Stomach (tissue), 9 donors: Measurements from ENCODE around the gene MSN. TPM values are rescaled to one million over a fixed set of nuclear protein-coding genes. Genes with fewer than 3 reads are reported as not detected.

Experiments used
- DNase-seq, 2 donors: peaks; one replicate each; pipeline versions ENCODE4 v3.0.0 to v3.0.0-alpha.2; 2013 to 2019
- H3K27ac ChIP-seq, 5 donors: fragments of 200-600 bp in 4 of 5; sonication (generic) in 4 of 5; one replicate each; pipeline ENCODE4 v1.5.1; 2013 to 2019; ENCODE audit warnings: mild to moderate bottlenecking in 1 of 5, moderate library complexity in 1 of 5
- H3K27me3 ChIP-seq, 3 donors: fragments of 200-600 bp; sonication (generic); one replicate each; pipeline ENCODE4 v1.5.1; 2017 to 2019; ENCODE audit warnings: mixed run types in 1 of 3
- H3K36me3 ChIP-seq, 4 donors: fragments of 200-600 bp; sonication (generic); 1 replicate in 3 of 4; 2 replicates in 1 of 4; pipeline ENCODE4 v1.5.1; 2016 to 2019
- H3K4me1 ChIP-seq, 4 donors: fragments of 200-600 bp; sonication (generic); one replicate each; pipeline ENCODE4 v1.5.1; 2016 to 2019
- H3K4me3 ChIP-seq, 4 donors: fragments of 200-600 bp; sonication (generic) in 3 of 4; one replicate each; pipeline ENCODE4 v1.5.1; 2016 to 2019; ENCODE audit warnings: mild to moderate bottlenecking in 1 of 4
- H3K9me3 ChIP-seq, 4 donors: fragments of 200-600 bp; sonication (generic); one replicate each; pipeline ENCODE4 v1.5.1; 2016 to 2019
- CTCF ChIP-seq, 7 experiments: fragments of 450-650 bp in 4 of 7; fragments of 200-600 bp in 3 of 7; sonication (generic) in 3 of 7; IDR thresholded peaks; one replicate each; pipeline ENCODE4 v1.5.1; 2016 to 2019; ENCODE audit warnings: antibody characterized with exemption in 7 of 7, control low read depth in 2 of 7, mild to moderate bottlenecking in 1 of 7
- EP300 ChIP-seq: sonication (generic); formaldehyde crosslinking; IDR thresholded peaks from one replicate; pipeline ENCODE4 v1.6.1; 2017; ENCODE audit warnings: antibody characterized with exemption
- POLR2A ChIP-seq, 4 donors: fragments of 450-650 bp; IDR thresholded peaks; one replicate each; pipeline ENCODE4 v1.6.1; 2016; ENCODE audit warnings: antibody characterized with exemption in 4 of 4, control low read depth in 2 of 4, mild to moderate bottlenecking in 1 of 4, moderate library complexity in 1 of 4
- POLR2AphosphoS5 ChIP-seq, 3 donors: sonication (generic); formaldehyde crosslinking; IDR thresholded peaks; one replicate each; pipeline ENCODE4 v1.6.1; 2016; ENCODE audit warnings: antibody characterized with exemption in 3 of 3
- WGBS, 5 donors: extraction: QIAGEN DNeasy Blood & Tissue Kit in 3 of 5; methylation state at CpG; one replicate each; pipeline versions ENCODE4 v1.1.5 to v1.1.7; 2013 to 2018; 5-methylcytosine and 5-hydroxymethylcytosine counted together
- intact Hi-C: fragments of 100-400 bp; cut with DNase I; formaldehyde crosslinking; loops from one replicate; pipeline ENCODE4 v1.15.1; 2023; ENCODE audit warnings: low total_unique reads
- polyA plus RNA-seq, 3 donors: library from polyadenylated mRNA; stranded (reverse); fragments of 200-250 nt; gene quantifications; one replicate each; pipeline ENCODE4 v1.2.3, GENCODE V29; 2013
- total RNA-seq, 5 donors: library from RNA; depleted of rRNA; stranded (reverse); fragments of >200 nt; gene quantifications; one replicate each; pipeline versions ENCODE4 v1.1.0 to v1.2.3, GENCODE V29; 2014 to 2016
- donor health status: healthy with polysubstance abuse.
- donor health status: Bipolar disorder and iron deficiency.
- donor health status: healthy.

The MSN gene
- total and polyA plus RNA-seq, 8 donors: 50.0 to 90.2 (median 73.1) TPM

DNA sequence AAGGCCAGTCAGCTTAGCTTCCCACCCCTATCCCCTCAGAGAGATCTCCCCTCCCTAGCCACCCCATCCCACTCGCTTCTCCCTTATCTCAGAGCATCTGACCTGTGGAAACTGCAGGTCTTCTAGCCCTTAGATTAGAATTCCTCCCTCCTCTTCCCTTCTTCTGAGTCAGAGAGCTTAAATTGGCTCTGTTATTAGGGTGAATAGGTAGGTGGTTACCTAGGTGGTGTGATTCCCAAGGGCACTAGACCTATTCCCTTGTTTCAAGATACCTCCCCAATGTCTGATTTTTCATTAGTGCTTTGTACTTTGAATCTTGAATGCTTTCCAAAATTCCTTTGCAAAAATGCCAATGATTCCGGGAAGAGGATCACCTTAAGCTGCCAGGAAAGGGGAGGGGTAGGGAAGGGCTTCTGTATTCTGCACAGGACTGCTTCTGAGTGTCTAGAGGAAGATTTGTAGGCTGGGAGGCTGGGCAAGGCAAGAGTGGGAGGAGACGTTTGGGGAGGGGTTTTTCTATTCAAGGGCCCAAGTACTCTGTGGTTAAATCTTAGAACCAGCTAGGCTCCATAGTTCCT, 24.5 kb upstream of the MSN start:
- H3K27ac ChIP-seq: peak overlapping the region in 2 of 5 donors; percentile 25 to 59
- H3K36me3 ChIP-seq: no peaks in the 10 kb centered on the region
- H3K9me3 ChIP-seq: no peaks in the 10 kb centered on the region
- H3K27me3 ChIP-seq: no peaks in the 10 kb centered on the region
- 16 to 32% (median 31%) methylated on average over 3 of the region's 3 CpGs for WGBS, 5 donors
- intact Hi-C loops: no loop called here
- no peak for DNase-seq
- TF ChIP-seq POLR2AphosphoS5 (IDR thresholded peaks at IDR 0.05): no peak
- TF ChIP-seq EP300: no peak
- TF ChIP-seq CTCF (IDR thresholded peaks at IDR 0.05): no peak
- TF ChIP-seq POLR2A (IDR thresholded peaks at IDR 0.05): no peak
- H3K4me3 ChIP-seq: no peak overlapping the region
- H3K4me1 ChIP-seq: peaks cover 0 to 27% (median 17%) of the 10 kb centered on the region in 4 donors

GRCh38 chrX:65643531-65644052, 23.9 kb upstream of the MSN start:
- Histone ChIP-seq H3K4me1 (peaks cover 0 to 27% (median 17%) of the 10 kb centered on the region in 4 donors), H3K27ac (peak overlapping the region in 4 of 5 donors; percentile 25 to 59 (median 48)), H3K36me3 (no peaks in the 10 kb centered on the region), H3K4me3 (no peak overlapping the region), H3K9me3 (no peaks in the 10 kb centered on the region), H3K27me3 (no peaks in the 10 kb centered on the region)
- intact Hi-C loops: no loop called here
- 29 to 73% (median 50%) methylated on average over 1 of the region's 1 CpG for WGBS, 5 donors
- TF ChIP-seq CTCF (IDR thresholded peaks at IDR 0.05): no peak
- no peak for TF ChIP-seq POLR2A (IDR thresholded peaks at IDR 0.05)
- TF ChIP-seq POLR2AphosphoS5 (IDR thresholded peaks at IDR 0.05): no peak
- TF ChIP-seq EP300: no peak
- no peak for DNase-seq

- intact Hi-C loops: no loop called here
- WGBS, 5 donors: 17 to 57% (median 43%) methylated on average over 1 of the region's 1 CpG
- H3K27ac ChIP-seq: peak overlapping the region in 4 of 5 donors; percentile 15 to 59 (median 52)
Measured at GRCh38 chrX:65644621-65645289, 22.7 kb upstream of the MSN start.

DNA sequence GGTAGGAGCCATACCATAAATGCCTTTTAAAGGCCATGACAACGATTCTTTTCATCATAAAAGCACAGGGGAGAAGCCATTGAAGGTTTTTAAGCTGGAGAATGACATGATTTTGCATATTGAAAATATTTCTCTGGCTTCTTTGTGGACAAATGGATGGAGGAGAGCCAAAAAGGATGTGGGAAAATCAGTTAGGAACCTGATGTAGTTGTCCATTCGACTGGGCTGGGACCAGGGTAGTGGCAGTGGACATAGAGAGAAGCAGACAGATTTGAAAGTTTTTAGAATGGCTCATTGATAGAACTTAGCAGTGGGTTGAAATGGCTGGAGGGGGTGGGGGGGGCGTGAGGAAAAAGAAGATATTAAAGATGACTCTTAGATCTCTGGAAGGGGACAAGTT, 19.7 kb upstream of the MSN start:
- no peaks in the 10 kb centered on the region for H3K27me3 ChIP-seq
- H3K4me3 ChIP-seq: no peak overlapping the region
- no peak overlapping the region for H3K27ac ChIP-seq
- peaks cover 0 to 26% (median 17%) of the 10 kb centered on the region in 4 donors for H3K4me1 ChIP-seq
- intact Hi-C loops: no loop called here
- peaks cover 0 to 8% (median 0%) of the 10 kb centered on the region in 4 donors for H3K9me3 ChIP-seq
- DNase-seq: no peak
- no peak for TF ChIP-seq POLR2A (IDR thresholded peaks at IDR 0.05)
- no peak for TF ChIP-seq POLR2AphosphoS5 (IDR thresholded peaks at IDR 0.05)
- no peak for TF ChIP-seq EP300
- no peak for TF ChIP-seq CTCF (IDR thresholded peaks at IDR 0.05)
- 43 to 65% (median 63%) methylated on average over 3 of the region's 3 CpGs for WGBS, 5 donors
- no peaks in the 10 kb centered on the region for H3K36me3 ChIP-seq

More at GRCh38 chrX:65644621-65645289, 22.7 kb upstream of the MSN start:
- Histone ChIP-seq H3K4me1 (peaks cover 0 to 27% (median 17%) of the 10 kb centered on the region in 4 donors), H3K9me3 (no peaks in the 10 kb centered on the region), H3K36me3 (no peaks in the 10 kb centered on the region), H3K27me3 (no peaks in the 10 kb centered on the region), H3K4me3 (no peak overlapping the region)
- TF ChIP-seq POLR2AphosphoS5 (IDR thresholded peaks at IDR 0.05) (peak in 1 of 3 donors; percentile 26), EP300 (no peak)
- peak; percentile 70 to 71 for DNase-seq
